ENCODE measurements around the gene SPATA25. TPM values are rescaled to one million over a fixed set of nuclear protein-coding genes. Genes with fewer than 3 reads are reported as not detected.

The SPATA25 gene, protein sequence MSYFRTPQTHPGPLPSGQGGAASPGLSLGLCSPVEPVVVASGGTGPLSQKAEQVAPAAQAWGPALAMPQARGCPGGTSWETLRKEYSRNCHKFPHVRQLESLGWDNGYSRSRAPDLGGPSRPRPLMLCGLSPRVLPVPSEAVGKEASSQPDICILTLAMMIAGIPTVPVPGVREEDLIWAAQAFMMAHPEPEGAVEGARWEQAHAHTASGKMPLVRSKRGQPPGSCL
- 0.48 TPM for polyA plus RNA-seq (2013, experiment 1 of 2)
- 0.27 TPM for polyA plus RNA-seq (2013, experiment 2 of 2)

DNA sequence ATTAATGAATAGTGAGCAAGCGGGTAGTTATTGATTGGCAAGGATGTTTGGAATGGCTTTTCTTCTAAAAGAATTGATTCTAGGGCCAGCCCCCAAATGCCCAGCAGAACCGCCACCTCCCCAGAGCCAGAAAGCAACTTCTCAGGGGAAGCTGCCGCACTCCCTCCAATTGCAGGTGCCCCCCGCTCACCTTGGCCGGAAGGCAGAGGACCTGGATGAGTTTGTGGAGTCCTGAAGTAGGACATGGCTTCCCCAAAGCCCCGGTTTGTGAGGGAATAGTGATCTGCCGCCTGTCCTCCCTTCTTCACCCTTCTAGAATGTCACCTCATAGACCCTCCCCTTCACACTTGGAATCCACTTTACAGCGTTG is at the start of gene SPATA25:
SPATA25 (minus strand) TSS at position 277 of the 370 bp plus-strand sequence; CDS start at position 245, 32 bp downstream.
- Histone ChIP-seq H3K23ac (ENCODE audit: low read length) (no peak within 1 kb of the TSS), H3K4me1 (ENCODE audit: control insufficient read depth, low read depth, low read length) (no peaks in the 10 kb centered on the region), H3K79me2 (ENCODE audit: control insufficient read depth, insufficient read depth, low read length) (peaks cover 2% of the 10 kb centered on the region), H3K4me2 (ENCODE audit: low read length) (no peak within 1 kb of the TSS), H3K79me1 (ENCODE audit: low read length) (peaks cover 2% of the 10 kb centered on the region), H3K4ac (ENCODE audit: low read depth, low read length) (no peak within 1 kb of the TSS), H3K56ac (ENCODE audit: low read length) (no peak within 1 kb of the TSS), H3K27me3 (ENCODE audit: insufficient read depth, low read length, poor library complexity) (no peaks in the 10 kb centered on the region), H4K8ac (ENCODE audit: low read depth, low read length) (no peak within 1 kb of the TSS), H2BK120ac (ENCODE audit: low read depth, low read length) (no peak within 1 kb of the TSS), H2BK15ac (replicated peaks; ENCODE audit: low read depth) (no peak within 1 kb of the TSS), H3K18ac (ENCODE audit: low read length) (no peak within 1 kb of the TSS), H4K5ac (ENCODE audit: low read length) (no peak within 1 kb of the TSS), H2AK5ac (ENCODE audit: low read length) (no peak within 1 kb of the TSS), H3K27ac (ENCODE audit: low read depth, low read length) (no peak within 1 kb of the TSS), H3K36me3 (ENCODE audit: control insufficient read depth, insufficient read depth, low read length) (peaks cover 7% of the 10 kb centered on the region), H2BK5ac (ENCODE audit: low read length) (no peak within 1 kb of the TSS), H3K4me3 (ENCODE audit: low read length) (no peak within 1 kb of the TSS), H3K9ac (ENCODE audit: low read length) (no peak within 1 kb of the TSS)
- no peak for DNase-seq
- no CpG with 5 or more reads among the region's 8 CpGs for WGBS (ENCODE audit: extremely low coverage, insufficient coverage, low lambda C conversion rate)

DNA sequence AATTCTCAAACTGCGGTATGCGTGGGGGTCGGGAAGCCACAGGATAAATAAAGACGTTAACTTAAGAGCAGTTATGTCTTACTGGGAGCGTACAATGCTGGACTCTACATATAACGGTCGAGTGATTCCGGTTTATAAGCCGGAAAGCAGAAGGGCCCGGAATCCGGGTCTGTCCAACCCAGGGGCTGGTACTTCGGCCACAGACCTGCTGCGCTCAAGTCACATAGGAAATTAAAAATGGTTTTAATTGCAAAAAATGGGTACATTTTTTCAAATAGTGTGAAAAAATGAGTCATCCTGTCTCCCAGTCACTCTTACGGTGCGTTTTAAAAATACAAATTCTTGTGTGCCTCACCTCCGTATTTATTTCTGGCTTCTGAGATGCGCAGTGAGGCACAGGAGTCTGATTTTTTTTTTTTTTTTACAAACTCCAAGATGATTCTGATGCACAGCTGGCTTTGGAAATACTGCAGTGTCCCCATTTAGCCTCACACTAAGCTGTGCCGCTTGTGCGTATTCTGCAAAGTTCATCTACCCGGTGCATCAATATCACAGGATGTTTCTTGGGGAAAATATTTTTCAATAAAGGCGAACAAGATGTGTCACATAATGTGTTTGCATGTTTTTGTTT is 48.1 kb upstream of the SPATA25 start:
- peak overlapping the region; percentile 90 for H3K56ac ChIP-seq (ENCODE audit: low read length)
- H3K9ac ChIP-seq (ENCODE audit: low read length) = peak overlapping the region; percentile 90
- no peak overlapping the region for H3K18ac ChIP-seq (ENCODE audit: low read length)
- no peak overlapping the region for H4K8ac ChIP-seq (ENCODE audit: low read depth, low read length)
- no peak overlapping the region for H2BK120ac ChIP-seq (ENCODE audit: low read depth, low read length)
- H3K27me3 ChIP-seq (ENCODE audit: insufficient read depth, low read length, poor library complexity) = no peaks in the 10 kb centered on the region
- peaks cover 5% of the 10 kb centered on the region for H3K4me1 ChIP-seq (ENCODE audit: control insufficient read depth, low read depth, low read length)
- peaks cover 7% of the 10 kb centered on the region for H3K79me2 ChIP-seq (ENCODE audit: control insufficient read depth, insufficient read depth, low read length)
- no peak overlapping the region for H2BK15ac ChIP-seq (replicated peaks; ENCODE audit: low read depth)
- no CpG with 5 or more reads among the region's 21 CpGs for WGBS (ENCODE audit: extremely low coverage, insufficient coverage, low lambda C conversion rate)
- no peak for DNase-seq
- no peak overlapping the region for H3K23ac ChIP-seq (ENCODE audit: low read length)
- peaks cover 7% of the 10 kb centered on the region for H3K36me3 ChIP-seq (ENCODE audit: control insufficient read depth, insufficient read depth, low read length)
- H3K4me3 ChIP-seq (ENCODE audit: low read length) = peak overlapping the region; percentile 95
- H3K4me2 ChIP-seq (ENCODE audit: low read length) = peak overlapping the region; percentile 79
- H3K27ac ChIP-seq (ENCODE audit: low read depth, low read length) = no peak overlapping the region
- peaks cover 11% of the 10 kb centered on the region for H3K79me1 ChIP-seq (ENCODE audit: low read length)
- no peak overlapping the region for H4K5ac ChIP-seq (ENCODE audit: low read length)
- no peak overlapping the region for H2AK5ac ChIP-seq (ENCODE audit: low read length)
- H3K4ac ChIP-seq (ENCODE audit: low read depth, low read length) = no peak overlapping the region
- no peak overlapping the region for H2BK5ac ChIP-seq (ENCODE audit: low read length)

DNA sequence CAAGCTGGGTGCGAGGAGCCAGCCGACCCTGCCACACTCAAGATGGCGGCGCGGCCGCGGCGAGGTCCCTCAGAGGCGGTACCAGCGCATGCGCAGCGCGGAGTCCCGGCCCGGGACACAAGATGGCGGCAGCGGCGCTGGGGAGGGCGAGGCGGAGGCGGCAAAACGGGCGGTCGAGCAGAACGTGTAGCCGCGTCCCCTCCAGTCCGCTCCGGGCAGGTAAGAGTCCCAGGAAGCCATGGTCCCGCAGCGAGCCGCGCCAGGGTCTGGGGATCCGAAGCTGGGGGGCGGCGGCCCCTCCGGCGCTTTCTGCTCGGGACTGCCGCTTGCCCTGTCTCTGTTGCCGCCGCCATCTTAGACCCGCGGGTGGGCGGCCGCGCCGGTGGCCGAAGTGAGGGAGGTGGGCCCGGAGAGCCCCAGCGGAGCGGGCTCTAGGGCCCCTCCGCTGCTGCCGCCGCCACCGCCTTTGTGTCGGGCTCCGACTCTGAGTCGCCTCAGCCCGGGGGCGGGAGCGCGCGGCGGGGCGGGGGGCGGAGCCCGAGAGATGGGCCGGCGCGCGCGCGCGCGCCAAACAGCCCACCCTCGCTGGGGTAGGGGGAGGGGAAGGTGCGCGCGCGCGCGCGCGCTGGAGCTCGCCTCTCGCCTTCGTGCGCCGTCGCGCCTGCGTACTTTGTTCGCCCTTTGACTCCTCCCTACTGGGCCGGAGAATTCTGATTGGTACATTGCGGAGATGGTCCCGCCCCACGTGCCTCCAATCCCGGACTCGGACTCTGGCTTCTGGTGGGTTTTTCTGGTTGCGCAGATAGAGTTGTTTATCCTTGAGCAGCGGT is 47.4 kb upstream of the SPATA25 start, which contains the start of gene PCIF1:
PCIF1 (plus strand) TSS at position 98 of the 830 bp plus-strand sequence. CDS start 4,317 bp downstream, outside the sequence.
- Histone ChIP-seq H3K4me3 (ENCODE audit: low read length) (peak within 1 kb of the TSS; percentile 95), H3K9ac (ENCODE audit: low read length) (peak within 1 kb of the TSS; percentile 90), H3K27me3 (ENCODE audit: insufficient read depth, low read length, poor library complexity) (no peaks in the 10 kb centered on the region), H3K79me1 (ENCODE audit: low read length) (peaks cover 11% of the 10 kb centered on the region), H3K18ac (ENCODE audit: low read length) (peak within 1 kb of the TSS; percentile 97), H2AK5ac (ENCODE audit: low read length) (peak within 1 kb of the TSS; percentile 35), H3K79me2 (ENCODE audit: control insufficient read depth, insufficient read depth, low read length) (peaks cover 7% of the 10 kb centered on the region), H3K36me3 (ENCODE audit: control insufficient read depth, insufficient read depth, low read length) (peaks cover 7% of the 10 kb centered on the region), H4K8ac (ENCODE audit: low read depth, low read length) (peak within 1 kb of the TSS; percentile 82), H4K5ac (ENCODE audit: low read length) (no peak within 1 kb of the TSS), H3K4me2 (ENCODE audit: low read length) (peak within 1 kb of the TSS; percentile 98), H3K23ac (ENCODE audit: low read length) (peak within 1 kb of the TSS; percentile 82), H3K27ac (ENCODE audit: low read depth, low read length) (peak within 1 kb of the TSS; percentile 98), H2BK5ac (ENCODE audit: low read length) (peak within 1 kb of the TSS; percentile 77), H3K4ac (ENCODE audit: low read depth, low read length) (peak within 1 kb of the TSS; percentile 99), H2BK120ac (ENCODE audit: low read depth, low read length) (peak within 1 kb of the TSS; percentile 76), H3K4me1 (ENCODE audit: control insufficient read depth, low read depth, low read length) (peaks cover 5% of the 10 kb centered on the region), H3K56ac (ENCODE audit: low read length) (peak within 1 kb of the TSS; percentile 90), H2BK15ac (replicated peaks; ENCODE audit: low read depth) (no peak within 1 kb of the TSS)
- WGBS (ENCODE audit: extremely low coverage, insufficient coverage, low lambda C conversion rate) = no CpG with 5 or more reads among the region's 102 CpGs
- DNase-seq = peak; percentile 98

DNA sequence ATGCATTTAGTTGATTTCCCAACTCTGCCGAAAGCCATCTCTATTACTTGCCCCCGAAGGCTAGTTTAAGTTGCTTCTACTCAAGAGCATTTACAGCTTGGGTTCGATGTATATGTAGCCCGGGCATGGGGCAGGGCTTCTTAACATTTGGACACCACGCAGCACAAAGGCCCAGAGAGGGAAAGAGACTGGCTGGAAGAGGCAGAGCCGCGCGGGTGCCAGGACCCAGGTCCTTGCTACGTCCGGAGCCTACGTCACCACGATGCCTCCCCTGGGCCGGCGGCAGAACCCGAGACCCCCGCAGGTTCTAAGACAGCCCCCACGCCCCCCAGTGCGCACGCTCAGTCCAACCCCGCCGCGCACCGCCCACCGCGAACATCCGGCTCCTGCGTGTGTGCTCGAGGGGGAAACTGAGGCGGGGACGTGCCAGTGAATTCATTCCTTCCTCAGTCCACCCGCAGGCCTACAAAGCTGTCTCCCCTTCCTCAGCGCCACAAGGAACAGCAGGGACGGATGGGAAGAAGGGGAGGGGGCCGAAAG is 46.7 kb upstream of the SPATA25 start:
- peak overlapping the region; percentile 81 for H3K4me3 ChIP-seq (ENCODE audit: low read length)
- WGBS (ENCODE audit: extremely low coverage, insufficient coverage, low lambda C conversion rate) = no CpG with 5 or more reads among the region's 34 CpGs
- H2AK5ac ChIP-seq (ENCODE audit: low read length) = peak overlapping the region; percentile 35
- peak overlapping the region; percentile 98 for H3K27ac ChIP-seq (ENCODE audit: low read depth, low read length)
- peak overlapping the region; percentile 72 for H3K9ac ChIP-seq (ENCODE audit: low read length)
- H2BK5ac ChIP-seq (ENCODE audit: low read length) = peak overlapping the region; percentile 11
- H2BK120ac ChIP-seq (ENCODE audit: low read depth, low read length) = no peak overlapping the region
- H3K79me1 ChIP-seq (ENCODE audit: low read length) = peaks cover 9% of the 10 kb centered on the region
- no peak overlapping the region for H2BK15ac ChIP-seq (replicated peaks; ENCODE audit: low read depth)
- peak overlapping the region; percentile 87 for H3K56ac ChIP-seq (ENCODE audit: low read length)
- H3K23ac ChIP-seq (ENCODE audit: low read length) = peak overlapping the region; percentile 82
- peak overlapping the region; percentile 22 for H3K18ac ChIP-seq (ENCODE audit: low read length)
- H4K5ac ChIP-seq (ENCODE audit: low read length) = no peak overlapping the region
- H3K79me2 ChIP-seq (ENCODE audit: control insufficient read depth, insufficient read depth, low read length) = peaks cover 7% of the 10 kb centered on the region
- H3K4me2 ChIP-seq (ENCODE audit: low read length) = peak overlapping the region; percentile 98
- peaks cover 3% of the 10 kb centered on the region for H3K36me3 ChIP-seq (ENCODE audit: control insufficient read depth, insufficient read depth, low read length)
- H3K27me3 ChIP-seq (ENCODE audit: insufficient read depth, low read length, poor library complexity) = no peaks in the 10 kb centered on the region
- peaks cover 5% of the 10 kb centered on the region for H3K4me1 ChIP-seq (ENCODE audit: control insufficient read depth, low read depth, low read length)
- no peak overlapping the region for H4K8ac ChIP-seq (ENCODE audit: low read depth, low read length)
- H3K4ac ChIP-seq (ENCODE audit: low read depth, low read length) = peak overlapping the region; percentile 61
- peak; percentile 76 for DNase-seq

DNA sequence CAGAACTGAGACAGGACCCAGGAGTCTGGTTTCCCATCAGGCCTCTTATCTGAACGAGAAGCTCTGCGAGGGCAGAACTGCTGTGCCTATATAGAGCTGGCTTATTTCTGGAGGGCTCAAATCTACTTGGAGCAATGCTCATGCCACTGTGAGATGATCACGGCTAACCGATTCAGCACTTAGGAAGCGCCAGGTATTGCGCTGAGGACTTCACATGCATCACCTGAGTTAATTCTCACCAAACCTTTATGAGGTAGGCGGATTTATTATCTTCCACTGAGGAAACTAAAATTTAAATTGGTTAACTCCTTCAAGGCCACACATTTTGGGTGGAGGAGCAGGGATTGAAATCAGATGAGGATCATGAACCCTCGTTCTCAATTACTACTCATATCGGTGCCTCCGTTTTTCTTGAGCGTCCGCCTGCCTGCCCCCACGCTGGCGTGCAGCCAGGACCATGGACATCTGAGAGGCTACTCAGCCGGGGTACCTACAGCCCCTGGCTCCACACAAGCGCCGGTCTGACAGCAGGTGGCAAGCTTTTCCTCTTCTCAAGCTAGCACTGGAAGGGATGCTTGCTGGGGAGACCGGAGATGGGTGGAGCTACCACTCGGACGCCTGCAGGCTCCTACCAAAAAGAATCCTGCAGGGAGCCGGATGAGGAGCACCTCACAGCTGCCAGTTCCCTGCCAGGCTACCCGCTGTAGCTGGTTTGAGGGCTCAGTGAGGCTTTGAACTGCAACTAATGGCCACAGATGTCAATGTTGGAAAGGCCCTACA is 46.0 kb upstream of the SPATA25 start:
- H3K23ac ChIP-seq (ENCODE audit: low read length) = peak overlapping the region; percentile 82
- H2BK15ac ChIP-seq (replicated peaks; ENCODE audit: low read depth) = no peak overlapping the region
- H3K18ac ChIP-seq (ENCODE audit: low read length) = peak overlapping the region; percentile 22
- no peaks in the 10 kb centered on the region for H3K27me3 ChIP-seq (ENCODE audit: insufficient read depth, low read length, poor library complexity)
- H3K4me1 ChIP-seq (ENCODE audit: control insufficient read depth, low read depth, low read length) = peaks cover 5% of the 10 kb centered on the region
- no peak overlapping the region for H2BK120ac ChIP-seq (ENCODE audit: low read depth, low read length)
- H3K4me3 ChIP-seq (ENCODE audit: low read length) = peak overlapping the region; percentile 81
- H4K5ac ChIP-seq (ENCODE audit: low read length) = no peak overlapping the region
- H3K9ac ChIP-seq (ENCODE audit: low read length) = peak overlapping the region; percentile 72
- H3K56ac ChIP-seq (ENCODE audit: low read length) = peak overlapping the region; percentile 87
- peaks cover 9% of the 10 kb centered on the region for H3K79me1 ChIP-seq (ENCODE audit: low read length)
- peaks cover 7% of the 10 kb centered on the region for H3K79me2 ChIP-seq (ENCODE audit: control insufficient read depth, insufficient read depth, low read length)
- H2BK5ac ChIP-seq (ENCODE audit: low read length) = peak overlapping the region; percentile 11
- H3K4ac ChIP-seq (ENCODE audit: low read depth, low read length) = peak overlapping the region; percentile 61
- peak overlapping the region; percentile 35 for H2AK5ac ChIP-seq (ENCODE audit: low read length)
- H4K8ac ChIP-seq (ENCODE audit: low read depth, low read length) = no peak overlapping the region
- H3K4me2 ChIP-seq (ENCODE audit: low read length) = peak overlapping the region; percentile 98
- WGBS (ENCODE audit: extremely low coverage, insufficient coverage, low lambda C conversion rate) = no CpG with 5 or more reads among the region's 22 CpGs
- peak overlapping the region; percentile 98 for H3K27ac ChIP-seq (ENCODE audit: low read depth, low read length)
- DNase-seq = peak; percentile 98
- peaks cover 2% of the 10 kb centered on the region for H3K36me3 ChIP-seq (ENCODE audit: control insufficient read depth, insufficient read depth, low read length)

All from mesendoderm (in vitro differentiated cells).